GM23338 (cell line): ENCODE results near the gene MAST4. TPM values are rescaled to one million over a fixed set of nuclear protein-coding genes. Genes with fewer than 3 reads are reported as not detected.

ENCODE experiments used
- ATAC-seq: fragments of 200-7000 bp; cut with Tn5 transposase; 3 replicates; pipeline ENCODE4 v1.9.1; 2020
- DNase-seq: peaks from one replicate; pipeline ENCODE4 v3.0.0-alpha.2; 2015; ENCODE audit warnings: low spot score
- H2AFZ ChIP-seq: fragments of 200-600 bp; sonication (generic); 2 replicates; pipeline ENCODE4 v1.8.0; 2016; ENCODE audit warnings: antibody characterized with exemption, mild to moderate bottlenecking, moderate library complexity
- H3F3A ChIP-seq: fragments of 200-600 bp; sonication (generic); replicated peaks from 2 replicates; pipeline ENCODE4 v1.8.0; 2017; ENCODE audit warnings: antibody characterized with exemption, mixed run types, low read depth
- H3K27ac ChIP-seq: fragments of 200-600 bp; sonication (generic); 2 replicates; pipeline ENCODE4 v1.6.1; 2016; ENCODE audit warnings: low read depth
- H3K27me3 ChIP-seq: fragments of 200-600 bp; sonication (generic); 2 replicates; pipeline ENCODE4 v1.8.0; 2016; ENCODE audit warnings: mild to moderate bottlenecking, mixed run types, moderate library complexity; ENCODE audit not compliant: insufficient read depth
- H3K36me3 ChIP-seq: fragments of 200-600 bp; sonication (generic); 2 replicates; pipeline ENCODE4 v1.8.0; 2016; ENCODE audit warnings: mild to moderate bottlenecking; ENCODE audit not compliant: insufficient read depth
- H3K4me1 ChIP-seq: fragments of 200-600 bp; sonication (generic); 2 replicates; pipeline ENCODE4 v1.8.0; 2016; ENCODE audit warnings: mild to moderate bottlenecking, moderate library complexity; ENCODE audit not compliant: insufficient read depth
- H3K4me2 ChIP-seq: fragments of 200-600 bp; sonication (generic); 2 replicates; pipeline ENCODE4 v1.7.1; 2017; ENCODE audit warnings: mixed run types
- H3K4me3 ChIP-seq: fragments of 200-600 bp; sonication (generic); 2 replicates; pipeline ENCODE4 v1.6.1; 2016; ENCODE audit warnings: mixed run types
- H3K79me2 ChIP-seq: fragments of 200-600 bp; sonication (generic); replicated peaks from 2 replicates; pipeline ENCODE4 v1.8.0; 2017; ENCODE audit warnings: mild to moderate bottlenecking; ENCODE audit not compliant: insufficient read depth
- H3K9me2 ChIP-seq: fragments of 200-600 bp; sonication (generic); 2 replicates; pipeline ENCODE4 v1.8.0; 2017; ENCODE audit not compliant: insufficient read depth
- H4K20me1 ChIP-seq: fragments of 200-600 bp; sonication (generic); replicated peaks from 2 replicates; pipeline ENCODE4 v1.8.0; 2017; ENCODE audit warnings: mild to moderate bottlenecking; ENCODE audit not compliant: insufficient read depth
- H3K27ac Mint-ChIP-seq: 2 replicates; pipeline ENCODE4 v1.8.0; 2020; ENCODE audit warnings: inconsistent platforms, mild to moderate bottlenecking, moderate library complexity, mixed read lengths
- H3K27me3 Mint-ChIP-seq: 3 replicates; pipeline ENCODE4 v1.8.0; 2022; ENCODE audit warnings: low read depth, mild to moderate bottlenecking, moderate library complexity, mixed read lengths, inconsistent platforms; ENCODE audit not compliant: insufficient read depth, poor library complexity
- H3K36me3 Mint-ChIP-seq: 3 replicates; pipeline ENCODE4 v1.8.0; 2021; ENCODE audit warnings: low read depth, mild to moderate bottlenecking, inconsistent platforms, moderate library complexity, mixed read lengths
- H3K4me1 Mint-ChIP-seq: 3 replicates; pipeline ENCODE4 v1.8.0; 2020; ENCODE audit warnings: mild to moderate bottlenecking, inconsistent platforms, mixed read lengths
- H3K4me3 Mint-ChIP-seq: 3 replicates; pipeline ENCODE4 v1.8.0; 2021; ENCODE audit warnings: moderate library complexity, mild to moderate bottlenecking, inconsistent platforms, mixed read lengths
- H3K9me3 Mint-ChIP-seq: 3 replicates; pipeline ENCODE4 v1.8.0; 2020; ENCODE audit warnings: moderate library complexity, mild to moderate bottlenecking, inconsistent platforms, mixed read lengths
- CREB1 ChIP-seq: fragments of 250-450 bp; sonication (Bioruptor Pico); IDR thresholded peaks from 2 replicates; pipeline ENCODE4 v1.5.0; 2020; ENCODE audit warnings: low read depth, mild to moderate bottlenecking, moderate library complexity
- CTCF ChIP-seq, 2 experiments: fragments of 200-600 bp in 1 of 2; sonication (generic) in 1 of 2; conservative IDR thresholded peaks; 2 replicates each; pipeline versions ENCODE4 v1.5.1 to v1.6.1; 2016 to 2017; ENCODE audit warnings: antibody characterized with exemption in 2 of 2, low read depth in 2 of 2, mild to moderate bottlenecking in 2 of 2, moderate library complexity in 1 of 2
- EZH2 ChIP-seq: fragments of 200-600 bp; sonication (generic); IDR thresholded peaks from one replicate; pipeline ENCODE4 v1.8.0; 2017; ENCODE audit warnings: antibody characterized with exemption, mild to moderate bottlenecking, low read depth; ENCODE audit not compliant: unreplicated experiment
- JUNB ChIP-seq: IDR thresholded peaks from one replicate; pipeline ENCODE4 v1.6.1; 2016; ENCODE audit warnings: antibody characterized with exemption; ENCODE audit not compliant: unreplicated experiment
- NANOG ChIP-seq: IDR thresholded peaks from 2 replicates; pipeline ENCODE4 v1.6.1; 2016; ENCODE audit warnings: antibody characterized with exemption, borderline replicate concordance
- POLR2AphosphoS5 ChIP-seq: IDR thresholded peaks from 2 replicates; pipeline ENCODE4 v1.6.1; 2016; ENCODE audit warnings: antibody characterized with exemption, low read depth
- STAT1 ChIP-seq: IDR thresholded peaks from one replicate; pipeline ENCODE4 v1.6.1; 2016; ENCODE audit warnings: antibody characterized with exemption; ENCODE audit not compliant: unreplicated experiment
- ZNF462 ChIP-seq: fragments of 250-450 bp; sonication (Bioruptor Pico); IDR thresholded peaks from 2 replicates; pipeline ENCODE4 v1.5.0; 2020; ENCODE audit warnings: mild to moderate bottlenecking, moderate library complexity
- polyA plus RNA-seq: library from polyadenylated mRNA; unstranded; fragments of >200 nt; fragmentation: Nextera tagmentation; extraction: Ambion mirVana; gene quantifications from 2 replicates; pipeline ENCODE4 v1.2.1, GENCODE V29; 2016
- total RNA-seq: library from RNA; depleted of rRNA; stranded (reverse); fragments of >200 nt; shearing (Covaris generic); gene quantifications from 2 replicates; pipeline ENCODE4 v1.2.3, GENCODE V29; 2014

MAST4 gene
- total and polyA plus RNA-seq, 2 experiments from 2014 or later = 3.6 to 8.5 TPM

GRCh38 chr5:67009028-67009427 lies 412.8 kb downstream of the MAST4 start:
- Histone ChIP-seq H2AFZ (no peak overlapping the region), H3K36me3 (no peaks in the 10 kb centered on the region), H4K20me1 (no peaks in the 10 kb centered on the region; the same call in 1 of the 2 replicates), H3K79me2 (no peaks in the 10 kb centered on the region), H3K4me3 (no peak overlapping the region), H3K9me2 (no peaks in the 10 kb centered on the region), H3K4me2 (no peak overlapping the region), H3K4me1 (peaks cover 16% of the 10 kb centered on the region), H3K27ac (no peak overlapping the region), H3F3A (no peaks in the 10 kb centered on the region), H3K27me3 (peaks cover 10% of the 10 kb centered on the region)
- Mint-ChIP-seq H3K9me3 (no peaks in the 10 kb centered on the region), H3K27ac (no peak overlapping the region), H3K4me3 (no peak overlapping the region), H3K27me3 (peaks cover 9% of the 10 kb centered on the region), H3K4me1 (peaks cover 32% of the 10 kb centered on the region), H3K36me3 (no peaks in the 10 kb centered on the region)
- no peak for DNase-seq
- TF ChIP-seq STAT1 = no peak
- no peak for TF ChIP-seq JUNB
- no peak for TF ChIP-seq NANOG
- TF ChIP-seq EZH2 = no peak
- TF ChIP-seq CREB1 (CRISPR knock-in tag) = no peak
- TF ChIP-seq CTCF (conservative IDR thresholded peaks at IDR 0.05; ENCODE audit: low read depth in 2 of 2) = no peak
- no peak for TF ChIP-seq POLR2AphosphoS5
- no peak for TF ChIP-seq ZNF462
- ATAC-seq = no peak
